ENCODE measurements around the gene GPR17.

GPR17 gene

GRCh38 chr2:127641846-127642507, 4.0 kb upstream of the GPR17 start:
- no peak for DNase-seq

- no peak for DNase-seq
Measured at GRCh38 chr2:127642706-127643438, 3.1 kb upstream of the GPR17 start.

GRCh38 chr2:127643439-127644065, 2.4 kb upstream of the GPR17 start:
- DNase-seq, result no peak

GRCh38 chr2:127644066-127645025, 1.6 kb upstream of the GPR17 start:
- DNase-seq, result no peak

- no peak for DNase-seq
Measured at GRCh38 chr2:127645026-127645394, 943 bp upstream of the GPR17 start.

- no peak for DNase-seq
Measured at GRCh38 chr2:127646487-127647241, 711 bp downstream of the GPR17 start.

- DNase-seq, result no peak
Measured at GRCh38 chr2:127647242-127648190, 1.6 kb downstream of the GPR17 start.

GRCh38 chr2:127648321-127648720, 2.4 kb downstream of the GPR17 start:
- no peak for DNase-seq

- DNase-seq, result peak in 1 of 2 donors; percentile 8
Measured at GRCh38 chr2:127649100-127649611, 3.2 kb downstream of the GPR17 start.

GRCh38 chr2:127649684-127650040, 3.7 kb downstream of the GPR17 start:
- DNase-seq, result peak; percentile 56 to 84

- no peak for DNase-seq
Measured at GRCh38 chr2:127650041-127650784, 4.3 kb downstream of the GPR17 start.

GRCh38 chr2:127650785-127651380, 4.9 kb downstream of the GPR17 start:
- no peak for DNase-seq

GRCh38 chr2:127651381-127651809, 5.4 kb downstream of the GPR17 start:
- no peak for DNase-seq

- DNase-seq, result peak; percentile 52 to 77
Measured at GRCh38 chr2:127651971-127652550, 6.1 kb downstream of the GPR17 start.

GRCh38 chr2:127652786-127653357, 6.9 kb downstream of the GPR17 start:
- no peak for DNase-seq

- no peak for DNase-seq
Measured at GRCh38 chr2:127653421-127654083, 7.6 kb downstream of the GPR17 start.

- no peak for DNase-seq
Measured at GRCh38 chr2:127654084-127654837, 8.3 kb downstream of the GPR17 start.

- DNase-seq, result no peak
Measured at GRCh38 chr2:127654838-127655175, 8.9 kb downstream of the GPR17 start.

Data from hippocampal formation (tissue), 2 donors.